Measurements from ENCODE around the gene STRADB. TPM values are rescaled to one million over a fixed set of nuclear protein-coding genes. Genes with fewer than 3 reads are reported as not detected.

The STRADB gene
- total RNA-seq, 1 experiment from 2014 or later: 24.0 TPM

DNA sequence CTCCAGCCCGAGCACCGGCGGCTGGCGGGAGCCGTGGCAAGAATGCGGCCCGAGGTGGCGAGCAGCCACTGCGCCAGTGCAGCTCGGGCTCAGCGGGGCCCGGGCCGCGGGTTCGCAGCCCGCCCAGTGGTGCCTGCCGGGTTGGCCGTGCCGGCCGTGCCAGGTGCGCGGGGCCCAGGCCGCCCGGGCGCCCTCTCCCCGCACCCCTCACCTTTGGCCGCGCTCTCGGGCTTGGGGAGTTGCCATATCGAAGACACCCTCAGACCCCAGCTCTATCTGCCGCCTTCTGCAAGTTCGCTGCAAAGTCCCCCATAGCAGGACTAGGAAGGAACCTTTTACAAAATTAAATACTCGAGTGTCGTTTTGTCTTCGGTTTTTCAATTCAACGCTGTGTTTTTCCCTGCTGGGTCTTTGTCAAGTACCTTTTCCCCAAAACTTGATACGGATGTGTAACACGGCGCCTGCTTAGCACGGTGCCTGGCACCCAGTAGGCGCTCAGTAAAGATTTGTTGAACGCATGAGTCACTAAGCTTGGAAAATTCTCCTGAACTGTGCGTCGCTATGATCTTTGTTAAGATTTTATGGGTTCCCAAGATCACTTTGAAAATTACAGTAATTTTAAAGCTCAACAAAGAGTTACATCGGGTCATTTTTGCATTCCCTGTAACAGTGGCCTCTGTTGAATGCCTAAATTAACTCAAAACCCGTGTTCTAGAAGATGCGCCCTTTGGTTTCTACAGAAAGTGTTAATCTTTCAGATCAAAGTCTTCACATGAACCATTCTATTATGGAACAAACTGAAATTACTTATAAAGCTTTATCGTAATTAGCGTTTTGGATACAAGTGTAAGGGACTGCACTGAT, 750 bp downstream of the STRADB start:
- TSS peak; percentile 54 for BruUV-seq (replicated peaks)
- no peaks in the 10 kb centered on the region for H3K9me3 ChIP-seq (ENCODE audit: insufficient read depth, low read depth)
- no peaks in the 10 kb centered on the region for H3K9me2 ChIP-seq (ENCODE audit: insufficient read depth)
- ChIA-PET POLR2A (ENCODE audit: unreplicated experiment) (interaction anchor here (0.5 to 0.6 kb wide), 3 partner anchors 14 to 1704 kb away, joined by 3 to 7 read pairs (median 6); no protein-coding TSS in a partner anchor), CTCF (no interaction called here)
- 0 out of 2 replicates have a peak, but pooled peaks cover 5% of the 10 kb centered on the region for H3K36me3 ChIP-seq (ENCODE audit: low read depth)
- intact Hi-C loops (cut with micrococcal nuclease; ENCODE audit: unreplicated experiment): loop anchor here (5.0 to 10.0 kb wide), 3 partner anchors 50 to 215 kb away; partner anchors contain the start of gene TMEM237
- peak overlapping the region; percentile 89 for H3K4me2 ChIP-seq
- peaks cover 8% of the 10 kb centered on the region; the same call in 1 of the 2 replicates for H3F3A ChIP-seq (ENCODE audit: insufficient read depth, low read depth)
- H3K27ac ChIP-seq: no peak overlapping the region
- H3K79me2 ChIP-seq (ENCODE audit: low read depth): peaks cover 37% of the 10 kb centered on the region
- H4K20me1 ChIP-seq (ENCODE audit: insufficient read depth): no peaks in the 10 kb centered on the region
- H3K4me1 ChIP-seq (replicated peaks; ENCODE audit: insufficient read depth): peaks cover 34% of the 10 kb centered on the region
- TF ChIP-seq CTCF (conservative IDR thresholded peaks at IDR 0.05) (no peak), EZH2 (IDR thresholded peaks at IDR 0.05; ENCODE audit: low read depth) (no peak)
- DNase-seq: no peak
- H3K4me3 ChIP-seq: peak overlapping the region; percentile 99
- H3K27me3 ChIP-seq (ENCODE audit: insufficient read depth, low read depth): no peaks in the 10 kb centered on the region
- peak overlapping the region; percentile 97 for H2AFZ ChIP-seq

- Histone ChIP-seq H3K9me3 (ENCODE audit: insufficient read depth, low read depth) (no peaks in the 10 kb centered on the region), H3K79me2 (ENCODE audit: low read depth) (peaks cover 32% of the 10 kb centered on the region), H3K27ac (no peak overlapping the region), H3K27me3 (ENCODE audit: insufficient read depth, low read depth) (no peaks in the 10 kb centered on the region), H3K9me2 (ENCODE audit: insufficient read depth) (no peaks in the 10 kb centered on the region), H3K4me1 (replicated peaks; ENCODE audit: insufficient read depth) (peaks cover 31% of the 10 kb centered on the region), H3K4me3 (peak overlapping the region; percentile 99; the same call in 1 of the 2 replicates), H3F3A (ENCODE audit: insufficient read depth, low read depth) (peaks cover 8% of the 10 kb centered on the region; the same call in 1 of the 2 replicates), H4K20me1 (ENCODE audit: insufficient read depth) (no peaks in the 10 kb centered on the region), H3K4me2 (peak overlapping the region; percentile 89), H2AFZ (0 out of 2 replicates have a peak overlapping the region, but pooled peaks have one; percentile 97), H3K36me3 (ENCODE audit: low read depth) (0 out of 2 replicates have a peak, but pooled peaks cover 5% of the 10 kb centered on the region)
- intact Hi-C loops (cut with micrococcal nuclease; ENCODE audit: unreplicated experiment): loop anchor here (5.0 to 10.0 kb wide), 3 partner anchors 51 to 216 kb away; partner anchors contain the start of gene TMEM237
- no TSS peak for BruUV-seq (replicated peaks)
- TF ChIP-seq CTCF (conservative IDR thresholded peaks at IDR 0.05): no peak
- no peak for TF ChIP-seq EZH2 (IDR thresholded peaks at IDR 0.05; ENCODE audit: low read depth)
- DNase-seq: no peak
- POLR2A ChIA-PET (ENCODE audit: unreplicated experiment): no interaction called here
- CTCF ChIA-PET: interaction anchor here (0.7 kb wide), 1 partner anchor 184 kb away, joined by 3 read pairs; no protein-coding TSS in a partner anchor
These were observed 1.5 kb downstream of the STRADB start for GRCh38 chr2:201452922-201453643.

GRCh38 chr2:201458381-201458780, 6.8 kb downstream of the STRADB start:
- H3K4me2 ChIP-seq: no peak overlapping the region
- no peaks in the 10 kb centered on the region for H3K4me1 ChIP-seq (replicated peaks; ENCODE audit: insufficient read depth)
- H3K4me3 ChIP-seq: no peak overlapping the region
- H3K9me2 ChIP-seq (ENCODE audit: insufficient read depth): no peaks in the 10 kb centered on the region
- no peaks in the 10 kb centered on the region for H4K20me1 ChIP-seq (ENCODE audit: insufficient read depth)
- intact Hi-C loops (cut with micrococcal nuclease; ENCODE audit: unreplicated experiment): loop anchor here (10.0 kb wide), 1 partner anchor 186 kb away; the partner anchor contains the start of gene TMEM237
- no peak for DNase-seq
- ChIA-PET CTCF (no interaction called here), POLR2A (ENCODE audit: unreplicated experiment) (interaction anchor here (0.6 kb wide), 1 partner anchor 27 kb away, joined by 6 read pairs; no protein-coding TSS in a partner anchor)
- H3K79me2 ChIP-seq (ENCODE audit: low read depth): 0 out of 2 replicates have a peak, but pooled peaks cover 3% of the 10 kb centered on the region
- H3K9me3 ChIP-seq (ENCODE audit: insufficient read depth, low read depth): no peaks in the 10 kb centered on the region
- H3K27ac ChIP-seq: no peak overlapping the region
- TF ChIP-seq CTCF (conservative IDR thresholded peaks at IDR 0.05): no peak
- TF ChIP-seq EZH2 (IDR thresholded peaks at IDR 0.05; ENCODE audit: low read depth): no peak
- no peaks in the 10 kb centered on the region for H3K27me3 ChIP-seq (ENCODE audit: insufficient read depth, low read depth)
- H2AFZ ChIP-seq: no peak overlapping the region
- no TSS peak for BruUV-seq (replicated peaks)
- H3F3A ChIP-seq (ENCODE audit: insufficient read depth, low read depth): no peaks in the 10 kb centered on the region
- H3K36me3 ChIP-seq (ENCODE audit: low read depth): 0 out of 2 replicates have a peak, but pooled peaks cover 5% of the 10 kb centered on the region
